Measurements from ENCODE around the gene LIMD2. TPM values are rescaled to one million over a fixed set of nuclear protein-coding genes. Genes with fewer than 3 reads are reported as not detected.
"Not testable (repeated sequence)": the region's sequence is repeated elsewhere in the genome, so short reads cannot be mapped to it uniquely, and the experiment has no call there.

Gene LIMD2
- total and polyA plus RNA-seq, 2 of the 8 experiments (the other 6 are each of a cell fraction or from before 2014, with no cell fraction given) = 72.0 to 77.2 TPM

DNA sequence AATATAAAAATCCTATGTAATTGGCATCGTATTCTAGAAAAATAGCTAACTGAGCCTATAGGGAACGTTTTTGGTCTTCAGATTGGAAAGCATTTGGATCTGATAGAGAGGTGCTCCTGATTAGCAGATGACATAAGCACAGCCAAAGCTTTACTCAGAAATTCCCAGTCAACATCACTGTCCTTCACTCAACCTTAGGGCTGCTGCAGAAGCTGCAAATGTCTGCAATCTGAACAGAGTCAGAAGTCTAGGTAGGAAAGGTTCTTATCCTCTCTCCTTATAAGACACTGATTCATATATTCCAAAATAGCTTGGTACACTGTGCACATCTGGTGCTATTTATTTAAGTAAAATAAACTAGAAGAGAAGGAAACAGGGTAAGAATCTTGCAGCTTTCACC, 22.5 kb upstream of the LIMD2 start (continued):
- TF ChIP-seq CBX8 (IDR thresholded peaks at IDR 0.05; ENCODE audit: borderline replicate concordance, low read depth, low read length) (no peak), BCL11A (IDR thresholded peaks at IDR 0.05; ENCODE audit: low read depth in 2 of 2, low read length in 2 of 2) (no peak)

DNA sequence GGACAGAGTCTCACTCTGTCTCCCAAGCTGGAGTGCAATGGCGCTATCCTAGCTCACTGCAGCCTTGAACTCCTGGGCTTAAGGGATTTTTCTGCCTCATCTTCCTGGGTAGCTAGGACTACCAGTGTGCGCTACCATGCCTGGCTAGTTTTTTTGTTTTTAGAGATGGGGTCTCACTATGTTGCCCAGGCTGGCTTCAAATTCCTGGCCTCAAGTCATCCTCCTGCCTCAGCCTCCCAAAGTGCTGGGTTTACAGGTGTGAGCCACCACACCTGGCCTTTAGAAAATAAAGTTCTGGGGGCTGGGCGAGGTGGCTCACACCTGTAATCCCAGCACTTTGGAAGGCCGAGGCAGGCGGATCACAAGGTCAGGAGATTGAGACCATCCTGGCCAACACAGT, 20.3 kb upstream of the LIMD2 start:
- H2BK5ac ChIP-seq (ENCODE audit: low read depth, low read length); H2AK5ac ChIP-seq (ENCODE audit: low read depth, low read length); FAIRE-seq; H3K56ac ChIP-seq (replicated peaks; ENCODE audit: insufficient read length, low read depth, low read length); H3K4me3 ChIP-seq (ENCODE audit: extremely low read depth in 1 of 4, insufficient read depth in 2 of 4, low read depth in 3 of 4, low read length in 4 of 4); H3K4me1 ChIP-seq (replicated peaks in 1 of 4; ENCODE audit: control insufficient read depth in 3 of 4, insufficient read depth in 4 of 4, low read length in 3 of 4); H2AFZ ChIP-seq (ENCODE audit: low read length); H3K14ac ChIP-seq (ENCODE audit: insufficient read length); H4K91ac ChIP-seq (replicated peaks; ENCODE audit: insufficient read length, low read length); H4K8ac ChIP-seq (ENCODE audit: extremely low read depth, insufficient read depth, low read length); H3K9me3 ChIP-seq (ENCODE audit: insufficient read depth in 2 of 2, low read depth in 1 of 2, low read length in 1 of 2); H2BK120ac ChIP-seq (replicated peaks; ENCODE audit: low read depth, low read length); H2BK15ac ChIP-seq (ENCODE audit: low read length); H2BK20ac ChIP-seq (ENCODE audit: low read length); H3K4ac ChIP-seq (replicated peaks; ENCODE audit: insufficient read length, low read depth, low read length); H3K36me3 ChIP-seq (ENCODE audit: control insufficient read depth in 2 of 4, insufficient read depth in 4 of 4, low read length in 3 of 4); H3K79me1 ChIP-seq (ENCODE audit: low read depth, low read length); H3K9ac ChIP-seq (replicated peaks in 1 of 4; ENCODE audit: extremely low read depth in 1 of 4, low read depth in 3 of 4, low read length in 3 of 4); H3K79me2 ChIP-seq (ENCODE audit: control insufficient read depth in 1 of 2, insufficient read depth in 2 of 2, low read length in 2 of 2); H4K20me1 ChIP-seq (replicated peaks in 1 of 2; ENCODE audit: control insufficient read depth in 1 of 2, insufficient read depth in 2 of 2, low read length in 2 of 2); H3K18ac ChIP-seq (ENCODE audit: extremely low read depth, low read length); H3K23me2 ChIP-seq (ENCODE audit: low read depth, low read length); H3K27me3 ChIP-seq (replicated peaks in 1 of 4; ENCODE audit: control insufficient read depth in 3 of 4, extremely low read depth in 1 of 4, insufficient read depth in 3 of 4, low read length in 3 of 4); DNase-seq (ENCODE audit: low read depth in 1 of 2, low spot score in 2 of 2); H3K27ac ChIP-seq (ENCODE audit: low read depth, low read length); H4K5ac ChIP-seq (ENCODE audit: insufficient read length, low read depth, low read length); H2BK12ac ChIP-seq (ENCODE audit: low read depth, low read length); H3K4me2 ChIP-seq (ENCODE audit: insufficient read depth in 1 of 2, low read depth in 2 of 2, low read length in 2 of 2); H3K23ac ChIP-seq (ENCODE audit: insufficient read length): not testable (repeated sequence)
- ChIA-PET CTCF (ENCODE audit: partially characterized antibody) (interaction anchor here (0.5 to 3.0 kb wide), 3 partner anchors 10 to 37 kb away, joined by 3 to 19 read pairs (median 5); no protein-coding TSS in a partner anchor), POLR2A (ENCODE audit: partially characterized antibody) (interaction anchor here (1.2 to 1.5 kb wide), 2 partner anchors 16 to 20 kb away, joined by 3 to 6 read pairs; no protein-coding TSS in a partner anchor)
- WGBS, 2 experiments (ENCODE audit: extremely low coverage in 1 of 2, insufficient coverage in 1 of 2, insufficient read length in 1 of 2, insufficient replicate concordance in 2 of 2, low coverage in 1 of 2, low lambda C conversion rate in 2 of 2, missing lambda C conversion rate in 1 of 2) = 100% methylated on average over 4 of the region's 5 CpGs; no CpG with 5 or more reads in 1 of the 2 experiments
